Panc1 (cell line): ENCODE results near the gene AMPH. TPM values are rescaled to one million over a fixed set of nuclear protein-coding genes. Genes with fewer than 3 reads are reported as not detected.

Experiments
- ATAC-seq: fragments of 200-7000 bp; cut with Tn5 transposase; 2 replicates; pipeline ENCODE4 v1.9.1; 2020; ENCODE audit warnings: mild to moderate bottlenecking, moderate library complexity
- BruUV-seq: library from RNA; stranded (reverse); fragments of 400-500 nt; replicated peaks from 2 replicates; lab custom pipeline; 2021; lab: Mats Ljungman, UMichigan
- CTCF ChIA-PET: fragments of 300-600 bp; sonication (Branson Sonifier 250); formaldehyde crosslinking; loops from one replicate; lab custom pipeline; 2022; ENCODE audit warnings: antibody characterized with exemption; lab: Charles Lee
- POLR2A ChIA-PET: fragments of 300-600 bp; sonication (Branson Sonifier 250); formaldehyde crosslinking; loops from one replicate; lab custom pipeline; 2022; ENCODE audit warnings: antibody characterized with exemption; lab: Charles Lee
- DNase-seq: peaks from one replicate; pipeline ENCODE4 v3.0.0-alpha.2; 2010; ENCODE audit warnings: low read depth, low spot score
- H3K27ac ChIP-seq: 2 replicates; pipeline ENCODE4 v1.5.1; 2011; ENCODE audit warnings: mild to moderate bottlenecking, low read length, inconsistent platforms
- H3K27me3 ChIP-seq: fragments of 200-500 bp; sonication (Bioruptor generic); 2 replicates; pipeline ENCODE4 v1.6.0; 2014; ENCODE audit warnings: low read length, inconsistent platforms; ENCODE audit not compliant: control insufficient read depth, insufficient read depth
- H3K36me3 ChIP-seq: fragments of 200-500 bp; sonication (Bioruptor generic); 2 replicates; pipeline ENCODE4 v1.5.1; 2014; ENCODE audit warnings: inconsistent platforms, mild to moderate bottlenecking, low read length, moderate library complexity; ENCODE audit not compliant: control insufficient read depth, insufficient read depth
- H3K4me1 ChIP-seq: 2 replicates; pipeline ENCODE4 v1.5.1; 2011; ENCODE audit warnings: inconsistent platforms, mild to moderate bottlenecking, low read length, moderate library complexity; ENCODE audit not compliant: control insufficient read depth, insufficient read depth
- H3K4me3 ChIP-seq, 2 experiments: 2 replicates each; pipeline ENCODE4 v1.5.1; 2011 to 2012; ENCODE audit warnings: low read depth in 2 of 2, low read length in 2 of 2, mild to moderate bottlenecking in 2 of 2, inconsistent platforms in 1 of 2, moderate library complexity in 1 of 2
- H3K9me3 ChIP-seq: fragments of 200-500 bp; sonication (Bioruptor generic); 2 replicates; pipeline ENCODE4 v1.5.1; 2014; ENCODE audit warnings: low read depth, mild to moderate bottlenecking, inconsistent platforms, low read length, moderate library complexity; ENCODE audit not compliant: control insufficient read depth, insufficient read depth
- CTCF ChIP-seq: fragments of 450-650 bp; IDR thresholded peaks from 2 replicates; pipeline ENCODE4 v1.5.1; 2017; ENCODE audit warnings: mild to moderate bottlenecking
- POLR2AphosphoS5 ChIP-seq: IDR thresholded peaks from 2 replicates; pipeline ENCODE4 v1.6.1; 2012; ENCODE audit warnings: mild to moderate bottlenecking, low read depth, low read length, moderate library complexity
- REST ChIP-seq, 2 experiments: IDR thresholded peaks; 2 replicates each; pipeline ENCODE4 v1.6.1; 2011 to 2012; ENCODE audit warnings: low read depth in 2 of 2, control low read depth in 1 of 2, low read length in 1 of 2, mild to moderate bottlenecking in 1 of 2, moderate library complexity in 1 of 2; ENCODE audit not compliant: insufficient read depth in 1 of 2
- SIN3A ChIP-seq: IDR thresholded peaks from 2 replicates; pipeline ENCODE4 v1.6.1; 2012; ENCODE audit warnings: low read depth, mild to moderate bottlenecking, low read length, moderate library complexity, borderline replicate concordance; ENCODE audit not compliant: insufficient read depth
- TCF7L2 ChIP-seq: IDR thresholded peaks from 2 replicates; pipeline ENCODE4 v1.6.1; 2011; ENCODE audit warnings: mild to moderate bottlenecking, low read depth, low read length, inconsistent platforms
- in situ Hi-C: cut with HindIII; loops from 2 replicates; pipeline ENCODE4 v1.10.0; 2016; ENCODE audit warnings: low sequenced_read_pairs, low pct_unique_long_range_greater_than_20kb
- intact Hi-C: fragments of 100-400 bp; cut with micrococcal nuclease; formaldehyde crosslinking; loops from one replicate; pipeline ENCODE4 v1.10.0; 2022; ENCODE audit not compliant: unreplicated experiment
- total RNA-seq: library from RNA; stranded (reverse); gene quantifications from one replicate; pipeline ENCODE4 v1.2.1, GENCODE V29; 2021; ENCODE audit not compliant: unreplicated experiment

The AMPH gene
- total RNA-seq, 1 experiment from 2014 or later: not detected

GRCh38 chr7:38628630-38629385, 2.4 kb downstream of the AMPH start:
- ATAC-seq: no peak
- H3K4me1 ChIP-seq: no peaks in the 10 kb centered on the region
- in situ Hi-C loops: no loop called here
- H3K27ac ChIP-seq: no peak overlapping the region
- intact Hi-C loops: no loop called here
- no TSS peak for BruUV-seq
- TF ChIP-seq SIN3A (no peak), POLR2AphosphoS5 (no peak), CTCF (no peak), TCF7L2 (no peak), REST (IDR thresholded peaks at IDR 0.05; ENCODE audit: insufficient read depth in 1 of 2, low read depth in 2 of 2, low read length in 1 of 2) (no peak)
- ChIA-PET CTCF (no interaction called here), POLR2A (no interaction called here)
- H3K36me3 ChIP-seq: no peaks in the 10 kb centered on the region
- peaks cover 12% of the 10 kb centered on the region; the same call in 1 of the 2 replicates for H3K9me3 ChIP-seq
- peaks cover 2% of the 10 kb centered on the region; the same call in 1 of the 2 replicates for H3K27me3 ChIP-seq
- no peak overlapping the region for H3K4me3 ChIP-seq
- DNase-seq: no peak

GRCh38 chr7:38625866-38626265, 5.3 kb downstream of the AMPH start:
- DNase-seq (no peak), ATAC-seq (no peak)
- no peaks in the 10 kb centered on the region for H3K36me3 ChIP-seq
- H3K4me3 ChIP-seq: no peak overlapping the region
- ChIA-PET POLR2A (no interaction called here), CTCF (no interaction called here)
- no TSS peak for BruUV-seq
- in situ Hi-C loops (no loop called here), intact Hi-C loops (no loop called here)
- H3K4me1 ChIP-seq: no peaks in the 10 kb centered on the region
- H3K9me3 ChIP-seq: peaks cover 12% of the 10 kb centered on the region; the same call in 1 of the 2 replicates
- TF ChIP-seq CTCF: no peak
- H3K27ac ChIP-seq: no peak overlapping the region
- peaks cover 2% of the 10 kb centered on the region; the same call in 1 of the 2 replicates for H3K27me3 ChIP-seq
